Measurements from ENCODE around the gene METTL1. TPM values are rescaled to one million over a fixed set of nuclear protein-coding genes. Genes with fewer than 3 reads are reported as not detected.

The METTL1 gene
- total and polyA plus RNA-seq, 2 donors from 2014 or later: 23.4 to 69.4 TPM

- DNase-seq (no peak), FAIRE-seq (no peak)
- Histone ChIP-seq H3K27me3 (ENCODE audit: control insufficient read depth, insufficient read depth, low read length) (no peaks in the 10 kb centered on the region), H3K27ac (ENCODE audit: low read depth in 2 of 2, low read length in 2 of 2) (no peak overlapping the region), H3K9ac (ENCODE audit: low read length in 3 of 3) (no peak overlapping the region), H3K4me3 (ENCODE audit: low read length in 3 of 3) (no peak overlapping the region), H3K36me3 (ENCODE audit: control insufficient read depth in 2 of 3, insufficient read depth in 3 of 3, low read length in 3 of 3) (peaks cover 0 to 6% (median 0%) of the 10 kb centered on the region in 3 donors), H3K9me3 (ENCODE audit: control insufficient read depth in 2 of 3, insufficient read depth in 1 of 3, low read length in 3 of 3) (no peaks in the 10 kb centered on the region), H3K4me1 (ENCODE audit: control insufficient read depth in 2 of 3, insufficient read depth in 2 of 3, low read depth in 1 of 3, low read length in 3 of 3) (peaks cover 0 to 23% (median 23%) of the 10 kb centered on the region in 3 donors)
- intact Hi-C loops (cut with DNase I): no loop called here
- TF ChIP-seq CTCF (IDR thresholded peaks at IDR 0.05; ENCODE audit: borderline replicate concordance, extremely low read depth, insufficient read depth): no peak
Measured at GRCh38 chr12:57777367-57777766, 5.5 kb upstream of the METTL1 start.

GRCh38 chr12:57776247-57776587 lies 4.3 kb upstream of the METTL1 start:
- Histone ChIP-seq H3K9ac (ENCODE audit: low read length in 3 of 3) (no peak overlapping the region), H3K27ac (ENCODE audit: low read depth in 2 of 2, low read length in 2 of 2) (no peak overlapping the region), H3K36me3 (ENCODE audit: control insufficient read depth in 2 of 3, insufficient read depth in 3 of 3, low read length in 3 of 3) (peaks cover 0 to 6% (median 0%) of the 10 kb centered on the region in 3 donors), H3K4me1 (ENCODE audit: control insufficient read depth in 2 of 3, insufficient read depth in 2 of 3, low read depth in 1 of 3, low read length in 3 of 3) (peaks cover 0 to 15% (median 12%) of the 10 kb centered on the region in 3 donors), H3K9me3 (ENCODE audit: control insufficient read depth in 2 of 3, insufficient read depth in 1 of 3, low read length in 3 of 3) (no peaks in the 10 kb centered on the region), H3K27me3 (ENCODE audit: control insufficient read depth, insufficient read depth, low read length) (no peaks in the 10 kb centered on the region), H3K4me3 (ENCODE audit: low read length in 3 of 3) (no peak overlapping the region)
- FAIRE-seq (no peak), DNase-seq (no peak)
- intact Hi-C loops (cut with DNase I): no loop called here
- no peak for TF ChIP-seq CTCF (IDR thresholded peaks at IDR 0.05; ENCODE audit: borderline replicate concordance, extremely low read depth, insufficient read depth)

- no peak for FAIRE-seq
- Histone ChIP-seq H3K27ac (ENCODE audit: low read depth in 2 of 2, low read length in 2 of 2) (no peak overlapping the region), H3K36me3 (ENCODE audit: control insufficient read depth in 2 of 3, insufficient read depth in 3 of 3, low read length in 3 of 3) (peaks cover 0 to 6% (median 0%) of the 10 kb centered on the region in 3 donors), H3K4me1 (ENCODE audit: control insufficient read depth in 2 of 3, insufficient read depth in 2 of 3, low read depth in 1 of 3, low read length in 3 of 3) (peaks cover 0 to 15% (median 7%) of the 10 kb centered on the region in 3 donors), H3K9ac (ENCODE audit: low read length in 3 of 3) (no peak overlapping the region), H3K27me3 (ENCODE audit: control insufficient read depth, insufficient read depth, low read length) (no peaks in the 10 kb centered on the region), H3K4me3 (ENCODE audit: low read length in 3 of 3) (no peak overlapping the region), H3K9me3 (ENCODE audit: control insufficient read depth in 2 of 3, insufficient read depth in 1 of 3, low read length in 3 of 3) (no peaks in the 10 kb centered on the region)
- no peak for TF ChIP-seq CTCF (IDR thresholded peaks at IDR 0.05; ENCODE audit: borderline replicate concordance, extremely low read depth, insufficient read depth)
- peak in 1 of 5 donors; percentile 27 for DNase-seq
- intact Hi-C loops (cut with DNase I): no loop called here
Measured at GRCh38 chr12:57775563-57776246, 3.8 kb upstream of the METTL1 start.
